NCI-H2227 treated with DMSO at 0.1 percent for 48 hours (cell line): ENCODE data around the gene ARL15.
A peak's percentile ranks its signal among the peaks of the same experiment; 100 is the strongest.
"Not testable (repeated sequence)": the region's sequence is repeated elsewhere in the genome, so short reads cannot be mapped to it uniquely, and the experiment has no call there.

Experiments
- DNase-seq: peaks from one replicate; lab custom pipeline; 2025; lab: John Stamatoyannopoulos, UW

Gene ARL15

GRCh38 chr5:54310433-54311175 is at the start of gene ARL15:
Gene ARL15, minus strand, starts transcription at chr5:54310573.
- DNase-seq: peak; percentile 94

- DNase-seq: no peak
These were observed 49.7 kb upstream of the ARL15 start for GRCh38 chr5:54360089-54360488.

- peak; percentile 16 for DNase-seq
These were observed 47.2 kb upstream of the ARL15 start for GRCh38 chr5:54357408-54358058.

GRCh38 chr5:54353933-54354564 is 43.7 kb upstream of the ARL15 start:
- DNase-seq: not testable (repeated sequence)

- not testable (repeated sequence) for DNase-seq
These were observed 42.2 kb upstream of the ARL15 start for GRCh38 chr5:54352580-54352979.

- DNase-seq: no peak
These were observed 37.0 kb upstream of the ARL15 start for GRCh38 chr5:54347221-54347865.

- DNase-seq: no peak
These were observed 34.3 kb upstream of the ARL15 start for GRCh38 chr5:54344653-54345052.

- DNase-seq: no peak
These were observed 31.6 kb upstream of the ARL15 start for GRCh38 chr5:54341971-54342370.

- DNase-seq: no peak
These were observed 27.1 kb upstream of the ARL15 start for GRCh38 chr5:54337523-54337922.

- DNase-seq: no peak
These were observed 22.3 kb upstream of the ARL15 start for GRCh38 chr5:54332720-54333119.

GRCh38 chr5:54329731-54330709 is 19.6 kb upstream of the ARL15 start:
- DNase-seq: no peak

- no peak for DNase-seq
These were observed 16.4 kb upstream of the ARL15 start for GRCh38 chr5:54326662-54327270.

GRCh38 chr5:54325610-54326311 is 15.4 kb upstream of the ARL15 start:
- no peak for DNase-seq

- no peak for DNase-seq
These were observed 14.9 kb upstream of the ARL15 start for GRCh38 chr5:54325272-54325609.

- no peak for DNase-seq
These were observed 14.4 kb upstream of the ARL15 start for GRCh38 chr5:54324651-54325271.

GRCh38 chr5:54323495-54323894 is 13.1 kb upstream of the ARL15 start:
- no peak for DNase-seq

- no peak for DNase-seq
These were observed 9.9 kb upstream of the ARL15 start for GRCh38 chr5:54320256-54320655.

GRCh38 chr5:54317511-54318260 is 7.3 kb upstream of the ARL15 start:
- DNase-seq: no peak
